HG02642 (cell line): Measurements from ENCODE around the gene C13orf42.

ENCODE experiments used
- ATAC-seq: cut with Tn5 transposase; IDR thresholded peaks from one replicate; pipeline ENCODE4 v1.9.1; 2021; ENCODE audit warnings: mild to moderate bottlenecking; ENCODE audit not compliant: unreplicated experiment, poor library complexity

Gene C13orf42

DNA sequence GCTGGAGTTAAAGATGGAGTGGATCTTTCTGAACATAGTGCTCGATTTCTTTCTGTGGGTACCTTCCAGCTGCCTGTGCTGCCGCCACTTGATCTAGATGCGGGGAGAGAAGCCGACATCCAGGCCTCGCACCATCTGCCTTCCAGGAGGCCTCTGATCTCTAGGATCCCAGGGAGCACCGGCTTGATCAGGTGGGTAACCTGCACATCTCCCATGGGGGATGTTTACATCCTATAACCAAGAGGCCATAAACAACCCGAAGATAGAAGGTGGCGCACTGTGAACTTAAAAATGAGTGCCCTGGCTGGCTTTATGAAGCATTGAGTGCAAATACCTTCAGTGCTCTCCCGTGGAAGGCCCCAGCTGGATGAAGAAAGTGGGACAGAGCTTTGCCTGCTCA, at the start of gene C13orf42:
TSS of gene C13orf42 (minus strand) at position 101 of the 400 bp plus-strand sequence. CDS start at position 36, 65 bp downstream.
- ATAC-seq, result no peak

DNA sequence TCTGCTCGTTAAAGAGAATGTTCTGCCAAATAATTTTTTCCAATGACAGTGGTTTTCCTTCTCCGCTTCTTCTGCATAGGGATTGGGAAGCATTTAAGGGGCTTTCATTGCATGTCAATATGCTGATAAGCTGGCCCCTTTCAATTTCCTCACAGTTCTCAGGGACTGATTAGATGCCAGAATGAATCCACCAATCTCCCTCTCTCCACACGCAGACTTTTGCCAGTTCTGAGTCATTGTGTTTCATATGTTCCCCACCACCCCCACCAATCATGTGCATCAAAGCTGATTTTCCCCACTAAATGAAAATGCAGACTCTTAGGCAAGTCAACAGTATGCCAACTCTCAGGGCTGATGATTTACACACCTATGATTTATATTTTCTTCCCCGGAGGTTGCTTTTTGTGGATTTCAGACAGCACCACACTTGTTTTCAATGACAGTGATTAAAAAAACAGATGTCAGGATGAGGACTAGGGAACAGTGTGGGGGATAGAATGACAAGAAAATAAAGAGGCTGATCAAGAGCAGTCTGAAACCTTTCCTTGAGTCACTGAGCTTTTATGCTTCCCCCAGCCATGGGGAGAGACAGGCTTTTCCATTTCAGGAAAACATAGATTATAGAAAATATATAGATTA, 47.9 kb upstream of the C13orf42 start:
- ATAC-seq, result no peak

DNA sequence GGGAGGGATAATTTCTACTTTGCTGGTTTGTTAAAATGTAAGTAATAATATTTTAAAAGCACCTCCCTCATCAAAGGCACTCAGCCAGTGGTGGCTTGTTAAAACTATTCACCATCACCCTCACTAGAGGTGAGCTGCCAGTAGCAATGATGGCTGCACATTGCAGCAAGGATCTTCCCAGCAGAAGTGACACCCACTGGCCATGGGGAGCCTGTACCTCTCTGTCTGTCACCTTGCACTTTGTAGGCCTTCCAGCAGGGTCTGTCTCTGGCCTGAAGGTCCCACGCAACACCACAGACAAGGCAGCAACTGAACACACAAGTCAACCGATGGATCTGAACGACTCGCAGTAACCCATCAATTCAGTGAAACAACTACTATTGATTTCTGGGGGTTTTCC, 47.3 kb upstream of the C13orf42 start:
- ATAC-seq, result no peak

DNA sequence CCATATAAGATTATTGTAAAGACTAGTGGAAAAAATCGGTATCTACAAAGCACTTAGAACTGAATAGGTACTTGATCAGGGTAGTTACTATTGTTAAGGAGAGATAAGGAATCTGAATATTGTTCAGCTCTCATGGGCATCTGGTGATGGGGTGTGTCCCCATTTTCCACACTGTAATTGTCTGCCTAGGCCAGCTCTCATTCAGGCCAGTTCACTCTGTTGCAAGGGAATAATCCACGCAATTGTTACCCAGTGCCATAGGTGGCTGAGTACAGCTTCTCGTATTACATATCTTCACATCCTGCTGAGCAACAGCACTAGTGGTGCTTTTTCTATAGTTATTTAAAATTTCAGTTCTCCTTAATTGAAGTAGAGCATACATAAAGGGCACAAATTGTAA, 45.6 kb upstream of the C13orf42 start:
- ATAC-seq, result no peak

DNA sequence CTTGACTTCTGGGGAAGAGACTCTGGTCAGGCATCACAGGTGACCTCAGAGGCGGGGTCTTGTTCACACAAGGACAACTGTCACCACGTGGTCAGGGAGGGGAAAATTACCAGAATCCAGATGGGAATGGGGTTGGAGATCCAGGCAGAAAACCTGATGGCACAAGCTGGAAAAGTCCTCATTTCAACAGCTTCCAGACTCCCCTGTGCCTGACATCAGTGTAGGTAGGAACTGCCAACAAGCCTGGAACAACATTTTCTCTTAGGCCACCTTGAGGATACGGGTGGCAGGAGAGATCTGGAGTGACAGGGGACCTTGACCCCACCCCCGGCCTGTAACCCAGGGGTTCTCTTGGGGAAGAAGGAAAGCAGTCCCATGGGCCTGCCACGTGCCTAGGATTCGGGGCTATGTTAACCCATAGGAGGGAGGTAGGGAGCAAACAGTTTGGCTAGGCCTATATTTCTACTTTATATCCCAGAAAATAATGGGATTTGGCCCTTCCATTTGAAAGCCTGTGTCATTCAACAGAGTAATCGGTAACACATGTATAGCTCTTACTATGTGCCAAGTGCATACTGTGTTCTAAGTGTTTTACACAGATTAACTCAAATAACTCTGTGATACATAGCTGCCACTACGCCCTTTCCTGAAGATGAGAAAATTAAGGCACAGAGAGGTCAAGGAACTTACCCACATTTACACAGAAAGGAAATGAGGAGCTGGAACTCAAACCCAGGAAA, 44.9 kb upstream of the C13orf42 start:
- no peak for ATAC-seq

DNA sequence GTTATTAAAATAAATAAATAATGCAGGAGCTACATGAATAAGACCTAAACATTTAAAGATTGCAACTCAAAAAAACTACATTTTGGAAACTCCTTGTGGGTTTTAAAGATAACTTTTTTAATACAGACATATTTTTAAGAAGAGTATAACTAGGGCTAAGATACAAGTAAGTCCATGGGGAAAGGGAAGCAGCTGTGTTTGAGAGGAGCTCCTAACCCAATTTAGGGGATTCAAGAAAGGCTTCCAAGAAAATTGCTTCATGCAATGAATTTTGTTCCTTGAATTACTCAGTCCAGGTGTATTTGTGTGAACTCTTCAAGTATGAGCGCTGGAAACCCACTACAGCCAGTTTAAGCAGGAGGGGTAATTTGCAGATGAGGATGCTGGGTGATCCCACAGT, 44.1 kb upstream of the C13orf42 start:
- no peak for ATAC-seq

DNA sequence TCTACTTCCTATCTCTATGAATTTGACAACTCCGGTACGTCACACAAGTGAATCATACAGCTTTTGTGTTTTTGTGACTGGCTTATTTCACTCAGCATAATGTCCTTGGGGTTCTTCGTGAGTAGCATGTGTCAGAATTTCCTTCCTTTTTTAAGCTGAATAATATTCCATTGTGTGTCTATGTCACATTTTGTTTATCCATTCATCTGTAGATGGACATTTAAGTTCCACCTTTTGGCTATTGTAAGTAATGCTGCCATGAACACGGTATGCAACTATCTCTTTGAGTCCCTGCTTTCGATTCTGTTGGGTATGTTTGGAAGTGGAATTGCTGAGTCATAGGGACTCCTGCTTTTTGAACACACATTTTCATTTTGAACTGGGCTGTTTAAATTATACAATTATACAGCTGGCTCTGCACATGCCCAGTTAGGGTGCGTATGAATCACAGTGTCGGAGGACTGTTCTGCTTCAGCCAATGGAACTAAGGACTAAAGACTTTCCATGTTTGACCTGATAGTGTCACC, 43.0 kb upstream of the C13orf42 start:
- no peak for ATAC-seq

DNA sequence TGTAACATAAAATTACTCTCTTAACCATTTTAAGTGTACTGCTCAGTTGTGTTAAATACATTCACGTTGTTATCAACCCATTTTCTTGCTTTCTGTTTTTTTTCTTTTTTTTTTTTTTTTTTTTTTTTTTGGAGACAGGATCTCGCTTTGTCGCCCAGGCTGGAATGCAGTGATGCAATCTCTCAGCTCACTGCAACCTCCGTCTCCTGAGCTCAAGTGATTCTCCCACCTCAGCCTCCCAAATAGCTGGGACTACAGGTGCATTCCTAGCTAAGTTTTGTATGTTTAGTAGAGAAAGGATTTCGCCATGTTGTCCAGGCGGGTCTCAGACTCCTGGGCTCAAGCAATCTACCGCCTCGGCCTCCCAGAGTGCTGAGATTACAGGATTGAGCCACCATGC, 42.5 kb upstream of the C13orf42 start:
- no peak for ATAC-seq

DNA sequence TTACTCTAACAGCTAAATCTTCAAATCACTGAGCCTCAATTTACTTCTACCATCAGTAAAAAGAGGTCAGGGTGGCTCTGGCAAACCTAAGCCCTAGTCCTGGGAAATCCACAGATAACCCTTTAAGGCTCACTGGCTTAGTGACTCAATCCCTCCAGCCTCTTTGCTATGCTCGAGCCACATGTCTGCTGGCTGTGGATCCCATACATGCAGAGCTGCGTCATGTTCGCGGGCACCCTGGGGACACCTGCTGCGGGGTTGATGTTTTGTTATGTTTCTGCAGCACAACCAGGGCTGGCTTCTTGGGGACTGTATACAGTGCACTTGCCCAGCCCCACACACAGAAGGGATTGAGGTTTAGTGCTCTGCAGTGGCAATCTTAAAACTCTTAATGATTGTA, 41.6 kb upstream of the C13orf42 start:
- ATAC-seq, result no peak

DNA sequence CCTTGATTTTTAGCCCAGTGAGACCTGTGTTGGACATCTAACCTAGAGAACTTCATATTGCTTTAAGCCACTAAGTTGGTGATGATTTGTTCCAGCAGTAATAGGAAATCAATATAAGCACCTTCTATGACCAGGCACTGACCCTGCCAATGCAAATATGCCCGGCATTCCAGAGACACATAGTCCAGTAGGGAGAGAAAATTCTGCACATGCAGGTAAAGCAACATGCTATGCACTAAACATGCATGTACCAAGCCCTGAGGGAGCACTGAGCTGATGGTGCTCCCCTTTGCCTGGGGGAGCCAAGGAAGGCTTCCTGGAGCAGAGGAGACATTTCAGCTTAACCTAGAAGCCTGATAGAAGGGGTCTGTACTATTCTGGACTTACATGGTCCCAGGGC, 40.4 kb upstream of the C13orf42 start:
- no peak for ATAC-seq

DNA sequence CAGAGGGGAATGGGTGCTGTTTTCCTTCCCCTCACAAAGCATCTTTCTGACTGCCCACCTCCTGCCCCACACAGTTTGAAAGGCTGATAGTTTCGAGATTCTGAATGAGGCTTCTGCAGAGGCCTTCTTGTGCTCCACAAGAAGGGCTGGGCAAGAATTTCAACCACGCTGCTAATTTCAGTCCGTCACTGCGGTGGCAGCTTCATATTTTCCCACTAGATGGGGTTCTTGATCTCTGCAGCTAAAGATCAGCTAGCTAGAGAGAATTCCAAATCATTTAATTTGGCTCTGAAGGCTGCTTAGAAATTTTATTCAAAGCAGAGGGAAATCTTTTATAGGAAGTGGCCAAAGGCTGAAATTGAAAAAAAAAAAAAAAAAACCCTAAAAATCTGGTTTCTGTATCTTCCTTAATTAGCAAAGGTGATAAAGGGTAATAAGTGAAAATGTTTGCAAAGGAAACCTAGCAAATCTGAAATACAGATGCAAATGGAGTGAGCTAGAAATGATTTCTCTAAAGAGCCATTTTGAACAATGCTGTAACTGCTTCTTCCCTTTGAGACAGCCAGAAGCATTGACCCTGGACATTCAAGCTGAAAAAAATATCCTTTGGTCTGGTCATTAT, 38.0 kb upstream of the C13orf42 start:
- ATAC-seq, result no peak

DNA sequence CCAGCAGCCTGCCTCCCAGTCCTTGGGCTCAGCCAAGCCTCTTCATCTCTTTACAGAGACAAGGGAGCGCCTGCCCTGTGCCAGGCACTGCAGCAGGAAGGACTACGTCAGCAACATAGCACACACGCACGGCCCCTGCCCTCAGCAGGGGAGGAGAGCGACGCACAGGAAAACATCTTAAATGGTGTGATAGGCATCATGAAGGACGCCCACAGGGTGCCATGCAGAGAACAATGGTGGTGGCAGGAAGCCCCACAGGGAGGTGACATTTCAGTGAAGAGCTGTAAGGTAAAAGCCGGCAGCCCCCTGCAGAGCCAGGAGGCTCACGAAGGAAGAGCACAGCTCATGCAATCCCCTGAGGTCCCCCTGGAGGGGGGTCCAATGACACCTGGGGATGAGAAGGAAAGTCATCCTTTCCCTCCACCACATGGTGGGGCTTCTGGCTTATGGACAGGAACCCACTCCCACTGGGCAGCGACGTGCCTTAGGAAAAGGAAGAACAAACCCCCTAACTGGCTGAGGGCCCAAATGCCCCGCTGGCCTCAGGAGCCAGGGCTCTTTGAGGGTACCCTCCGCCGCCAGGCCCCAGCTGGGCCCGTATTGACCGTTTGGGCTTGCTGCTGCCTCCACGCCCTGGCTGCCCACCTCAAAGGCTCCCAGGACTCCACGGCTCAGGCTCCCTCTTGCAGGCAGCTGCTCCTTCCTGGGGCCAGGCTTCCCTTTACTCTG, 37.3 kb upstream of the C13orf42 start:
- ATAC-seq, result no peak

DNA sequence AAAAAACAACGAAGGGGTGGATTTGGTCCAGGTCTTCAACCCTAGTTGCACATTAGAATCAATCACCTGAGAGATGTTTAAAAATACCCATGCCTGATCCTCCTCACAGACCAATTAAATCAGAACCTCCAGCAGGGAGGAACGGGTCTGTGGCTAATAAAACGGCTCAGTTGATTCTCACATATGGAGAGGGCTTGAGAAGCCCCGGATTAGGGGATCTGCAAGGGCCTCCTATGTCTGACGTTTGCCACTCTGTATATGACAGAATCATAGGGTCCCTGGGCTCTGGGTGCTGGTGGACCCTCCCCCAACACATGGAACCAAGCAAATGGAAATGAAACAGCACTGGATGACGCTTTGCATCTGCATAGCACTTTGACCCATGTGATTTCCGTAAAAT, 36.7 kb upstream of the C13orf42 start:
- ATAC-seq, result no peak

DNA sequence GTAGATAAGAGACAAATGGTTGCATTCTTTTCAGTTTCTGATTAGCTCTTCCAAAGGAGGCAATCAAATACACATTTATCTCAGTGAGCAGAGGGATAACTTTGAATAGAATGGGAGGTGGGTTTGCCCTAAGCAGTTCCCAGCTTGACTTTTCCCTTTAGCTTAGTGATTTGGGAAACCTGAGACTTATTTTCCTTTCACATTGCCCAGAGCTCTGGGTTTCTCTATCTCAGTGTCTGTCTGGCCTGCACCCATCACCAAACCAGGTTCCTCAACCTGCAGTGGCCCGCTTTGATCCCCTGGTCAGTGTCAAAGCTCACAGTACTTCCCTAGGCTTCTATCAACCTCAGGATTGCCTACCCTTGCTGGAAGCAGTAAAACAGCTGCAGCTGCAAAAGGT, 35.6 kb upstream of the C13orf42 start:
- ATAC-seq, result no peak

DNA sequence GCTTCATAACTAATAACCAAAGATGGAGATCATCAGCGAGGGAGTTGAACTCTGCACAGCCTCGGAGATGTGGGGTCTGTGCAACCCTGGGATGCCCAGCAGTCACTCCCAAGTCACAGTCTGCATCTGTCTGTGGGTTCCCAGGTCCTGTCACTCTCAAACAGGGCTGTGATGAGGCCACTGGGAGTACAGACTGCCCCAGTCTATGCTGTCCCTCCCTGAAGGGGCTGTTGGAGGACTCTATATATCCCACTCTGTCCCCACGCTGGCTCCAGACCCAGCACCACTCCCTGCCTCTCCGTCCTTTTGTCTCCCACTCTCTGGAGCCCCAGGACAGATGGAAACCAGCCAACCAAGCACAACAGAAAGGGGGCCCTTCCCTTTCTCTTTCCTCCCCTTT, 26.2 kb upstream of the C13orf42 start:
- ATAC-seq, result no peak

DNA sequence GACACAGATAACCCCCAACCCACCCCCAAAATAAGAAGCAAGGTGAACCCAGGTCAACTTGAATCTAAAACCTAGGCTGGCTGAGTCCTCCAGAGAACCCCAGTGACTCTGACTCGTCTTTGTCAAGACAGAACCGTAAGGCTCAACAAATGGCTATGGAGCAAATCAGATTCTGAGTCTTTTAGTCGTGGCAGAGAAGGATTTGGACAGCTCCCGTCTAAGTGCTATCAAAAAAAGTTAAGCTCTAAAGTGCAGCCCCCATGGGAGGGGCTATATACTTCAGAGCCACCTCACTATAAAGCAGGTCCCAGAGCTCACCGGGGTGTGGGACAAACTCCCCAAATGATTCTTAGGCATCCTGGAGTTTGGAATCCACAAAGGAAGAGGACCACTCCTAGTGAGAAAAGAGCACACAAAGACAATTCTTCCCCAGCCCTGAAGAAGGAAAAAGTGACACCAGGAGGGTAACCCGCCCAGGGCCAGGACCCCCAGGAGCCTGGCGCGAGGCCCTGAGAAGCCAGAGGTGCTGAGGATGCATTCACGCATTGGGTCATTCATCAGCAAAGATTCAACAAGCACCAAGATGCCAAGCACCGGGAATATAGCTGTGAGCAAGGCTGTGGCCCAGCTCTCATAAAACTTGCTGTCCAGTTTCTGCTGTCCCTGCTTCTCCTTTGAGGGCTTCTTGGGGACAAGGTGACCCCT, 25.4 kb upstream of the C13orf42 start:
- ATAC-seq, result no peak

DNA sequence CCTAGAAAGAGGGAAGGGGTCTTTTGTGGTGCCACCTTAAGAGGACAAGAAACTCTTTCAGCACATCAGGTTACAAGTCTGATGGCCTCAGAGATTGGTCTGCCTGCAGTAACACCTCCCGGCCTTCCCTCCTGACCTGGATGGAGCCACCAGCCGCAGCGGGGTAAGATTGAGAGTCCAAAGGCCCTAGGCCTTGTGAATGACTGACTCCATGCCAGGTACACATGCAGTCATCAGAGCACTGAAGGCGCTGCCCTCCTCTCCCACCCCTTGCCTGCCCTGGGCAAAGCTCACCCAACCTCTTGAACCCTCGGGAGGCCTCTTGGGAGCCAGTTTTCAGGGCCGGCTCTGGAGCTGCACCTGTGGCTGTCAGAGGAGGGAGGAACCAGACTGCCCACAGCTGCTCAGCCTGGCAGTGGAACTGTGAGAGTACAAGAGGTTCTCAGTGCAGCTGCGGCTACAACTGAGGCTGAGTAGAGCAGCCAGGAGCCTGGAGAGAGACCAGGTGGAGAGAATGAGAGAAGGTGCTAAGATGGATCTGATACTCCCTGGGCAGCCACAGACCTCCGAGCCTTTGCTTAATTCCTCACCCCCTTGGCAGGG, 23.8 kb upstream of the C13orf42 start:
- ATAC-seq, result no peak

DNA sequence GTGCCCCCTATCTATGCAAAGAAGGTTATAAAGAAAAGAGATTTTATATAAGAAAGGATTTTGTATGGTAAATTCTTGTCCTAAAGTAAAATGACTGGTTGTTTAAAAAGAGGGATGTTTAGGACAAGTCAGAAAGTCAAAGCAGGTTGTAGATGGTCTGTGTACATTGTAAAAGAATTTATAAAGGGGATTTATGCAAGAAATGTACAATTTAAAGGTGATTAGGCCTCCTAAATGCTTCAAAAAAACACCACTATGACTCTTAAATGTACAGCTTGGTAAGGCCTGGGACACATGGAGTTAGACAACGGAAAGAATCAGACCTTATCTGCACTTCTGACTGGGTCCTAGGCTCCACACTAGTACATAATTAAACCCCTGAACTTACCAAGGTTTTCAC, 19.3 kb upstream of the C13orf42 start:
- ATAC-seq, result no peak

DNA sequence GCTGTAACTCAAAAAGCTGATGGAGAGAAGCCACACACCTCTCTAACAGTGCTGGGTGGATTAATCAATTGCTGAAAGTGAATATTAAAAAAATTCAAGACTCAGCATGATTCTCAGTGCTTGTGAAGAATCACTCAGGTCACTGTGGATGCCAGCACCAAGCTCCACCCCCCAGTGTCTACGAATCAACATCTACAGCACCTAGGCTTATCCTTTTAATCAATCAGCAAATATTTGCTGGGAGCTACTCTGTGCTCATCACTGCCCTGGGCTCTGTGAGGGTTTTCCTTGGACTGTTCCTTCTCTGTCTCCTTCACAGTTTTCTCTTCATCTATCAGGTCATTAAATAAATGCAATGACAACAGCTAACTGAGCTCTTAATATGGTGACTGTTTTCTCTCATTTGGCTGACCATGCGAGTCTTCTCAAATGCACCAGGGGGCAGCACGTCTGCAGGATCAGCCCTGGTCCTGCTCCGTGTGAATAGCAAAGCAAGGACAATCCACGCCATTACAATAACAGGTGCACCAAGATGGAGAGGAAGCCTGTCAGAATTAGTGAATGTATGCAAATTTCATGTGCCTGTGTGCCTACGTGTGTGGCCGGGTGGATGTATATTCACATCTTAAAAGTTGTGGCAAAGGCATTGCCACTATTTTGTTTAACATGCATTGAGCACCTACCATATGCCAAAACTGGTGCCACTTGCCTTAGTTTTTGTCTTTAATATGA, 14.6 kb upstream of the C13orf42 start:
- peak; percentile 91 for ATAC-seq
